Endothelial cell of hepatic sinusoid (primary cell): Measurements from ENCODE around the gene FARS2.

ENCODE experiments used
- in situ Hi-C: cut with HindIII; loops from 2 replicates; pipeline ENCODE4 v1.10.0; 2017; ENCODE audit warnings: low sequenced_read_pairs

FARS2 gene

DNA sequence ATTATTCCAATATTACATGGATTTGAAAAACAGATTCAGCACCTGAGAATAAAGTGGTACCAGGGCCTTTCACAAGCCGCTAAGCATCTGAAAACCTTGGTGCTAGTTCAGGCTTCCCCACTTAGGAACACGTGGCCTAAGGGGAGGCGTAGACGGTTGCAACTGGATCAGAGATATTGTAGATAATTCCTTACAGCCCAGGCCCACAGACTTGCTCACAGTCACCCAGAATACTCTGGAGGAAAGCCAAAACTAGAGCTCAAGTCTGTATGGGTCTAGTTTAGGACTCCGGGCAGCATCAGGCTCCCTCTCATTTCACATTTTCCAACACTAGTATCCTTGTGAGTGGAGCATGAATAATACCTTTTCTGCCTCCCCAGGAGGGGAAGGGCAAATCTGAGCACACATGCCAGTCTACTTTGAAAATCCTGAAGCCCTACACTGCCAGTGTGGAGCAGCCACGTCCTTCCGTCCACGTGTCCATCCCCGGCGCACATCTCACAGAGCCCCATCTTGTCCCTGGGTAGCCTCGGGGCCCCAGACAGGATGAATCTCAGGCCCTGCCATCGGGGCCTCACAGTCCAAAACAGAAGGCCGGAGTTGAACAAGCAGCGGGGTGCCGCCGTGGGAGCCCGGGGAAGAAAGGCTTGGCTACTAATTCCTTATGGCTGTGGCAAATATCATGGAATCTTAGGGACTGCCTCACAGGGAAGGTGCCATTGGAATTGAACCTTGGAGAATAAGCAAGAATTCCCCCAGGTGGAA is 446.1 kb downstream of the FARS2 start:
- in situ Hi-C loops, result no loop called here

DNA sequence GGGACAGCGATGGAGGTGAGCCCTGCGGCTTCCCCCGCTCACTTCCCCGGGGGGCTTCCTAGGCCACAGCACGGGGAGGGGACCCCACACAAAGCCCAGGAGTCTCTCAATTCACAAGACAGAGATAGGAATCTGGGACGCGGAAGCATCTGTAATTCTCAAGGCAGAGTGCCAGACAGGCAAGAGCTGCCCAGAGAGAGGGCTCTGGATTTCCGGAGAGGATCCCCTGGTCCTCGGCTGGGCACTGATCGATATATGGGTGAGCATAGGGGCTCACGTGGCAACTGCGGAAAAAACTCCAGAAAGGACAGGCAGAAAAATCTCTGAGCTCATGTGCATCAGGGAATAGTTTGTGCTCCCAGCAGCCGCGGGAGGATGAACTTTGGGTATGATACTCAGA is 449.2 kb downstream of the FARS2 start:
- in situ Hi-C loops, result no loop called here

- in situ Hi-C loops, result no loop called here
These were observed 449.6 kb downstream of the FARS2 start for GRCh38 chr6:5710936-5711335.

DNA sequence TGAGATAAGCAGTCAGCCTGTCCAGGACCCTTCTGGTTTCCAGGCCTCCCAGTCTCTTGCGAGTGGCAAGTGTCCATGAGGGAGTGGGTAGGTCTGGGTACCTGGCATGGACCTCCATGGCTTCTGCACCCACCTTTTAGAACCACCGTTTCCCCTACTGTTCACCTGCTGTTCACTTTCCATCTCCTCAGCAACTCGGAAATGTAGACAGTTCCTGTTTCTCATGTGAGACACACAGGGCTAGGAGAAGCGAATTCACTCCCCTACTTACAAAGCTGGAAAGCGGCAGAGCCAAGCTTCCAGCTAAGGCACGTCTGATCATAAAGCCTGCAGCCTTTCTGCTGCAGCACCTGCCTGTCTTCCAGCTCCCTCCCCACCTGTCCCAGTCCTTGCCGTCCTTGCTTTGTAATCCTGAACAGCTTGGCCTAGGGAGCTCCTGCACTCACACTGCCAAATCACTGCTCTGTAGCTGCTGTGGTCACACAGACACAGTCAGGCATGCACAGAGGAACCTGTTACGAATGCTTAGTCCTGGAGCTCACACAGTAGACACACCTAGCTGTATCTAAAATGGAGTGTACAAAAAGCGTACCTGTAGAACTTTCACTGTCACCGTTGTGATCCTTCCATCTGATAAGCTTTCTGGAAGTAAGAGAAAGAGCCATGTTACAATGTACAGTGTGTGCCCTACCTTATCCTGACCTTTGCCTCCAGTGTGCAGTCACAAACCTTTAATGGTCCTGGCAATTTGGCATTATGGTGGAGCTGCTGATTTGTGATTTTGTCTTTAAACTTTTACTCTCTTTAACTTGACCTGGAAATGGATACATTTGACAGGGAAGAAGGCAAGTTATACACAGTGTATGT is 451.3 kb downstream of the FARS2 start:
- in situ Hi-C loops, result no loop called here

DNA sequence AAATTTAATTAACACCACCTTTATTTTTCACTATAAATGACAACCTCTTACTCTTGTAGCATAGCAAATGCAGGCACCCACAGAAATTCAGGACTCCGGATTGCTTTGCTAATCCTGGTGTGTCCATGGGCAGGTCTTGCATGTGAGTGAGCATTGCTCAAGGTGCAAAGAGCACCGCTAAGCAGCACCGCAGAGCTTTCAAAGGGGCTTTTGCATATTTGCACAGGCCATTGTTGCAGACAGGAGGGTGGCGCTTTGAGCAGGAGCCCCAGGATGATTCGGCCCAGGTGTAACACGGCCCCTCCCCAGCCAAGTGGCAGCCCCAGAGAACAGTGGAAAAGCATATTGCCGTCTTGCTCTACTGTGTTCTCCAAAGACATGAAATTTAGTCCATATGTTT is 452.2 kb downstream of the FARS2 start:
- in situ Hi-C loops, result no loop called here

DNA sequence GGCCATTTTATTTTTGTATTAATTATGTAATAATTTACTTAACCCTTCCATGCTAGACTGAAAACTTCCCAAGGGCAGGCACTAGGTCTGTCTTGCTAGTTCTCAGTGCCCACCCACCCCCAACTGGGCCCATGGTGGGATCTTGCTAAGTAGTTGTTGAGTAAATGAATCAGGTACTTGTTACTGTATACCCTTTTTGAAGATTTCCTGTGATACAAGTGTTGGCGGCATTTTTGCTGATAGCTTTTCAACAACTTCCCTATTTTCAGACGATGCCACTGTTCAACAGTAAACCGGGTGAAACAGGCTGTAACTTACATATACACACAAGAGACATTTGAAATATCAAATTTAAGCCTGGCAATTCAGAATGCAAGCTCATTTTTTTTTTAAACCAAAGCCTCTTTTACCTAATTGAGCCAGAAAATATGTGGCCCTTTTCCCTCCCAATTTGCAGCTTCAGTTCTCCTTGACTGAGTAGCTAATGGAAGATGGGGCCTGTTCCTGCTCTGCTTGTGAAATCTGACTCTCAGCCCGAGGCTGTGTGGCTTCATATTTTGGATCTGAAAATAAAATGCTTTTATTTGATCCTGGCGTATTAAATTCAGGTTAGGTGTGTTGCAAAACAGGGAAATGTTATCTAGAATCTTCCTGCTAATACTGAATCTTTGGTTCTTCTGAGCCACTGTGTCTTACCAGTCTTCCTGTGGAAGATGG is 457.1 kb downstream of the FARS2 start:
- in situ Hi-C loops, result no loop called here

GRCh38 chr6:5723841-5724691 is 462.8 kb downstream of the FARS2 start:
- in situ Hi-C loops, result no loop called here

GRCh38 chr6:5724911-5725310 is 463.6 kb downstream of the FARS2 start:
- in situ Hi-C loops, result no loop called here

- in situ Hi-C loops, result no loop called here
These were observed 465.8 kb downstream of the FARS2 start for GRCh38 chr6:5726976-5727718.

DNA sequence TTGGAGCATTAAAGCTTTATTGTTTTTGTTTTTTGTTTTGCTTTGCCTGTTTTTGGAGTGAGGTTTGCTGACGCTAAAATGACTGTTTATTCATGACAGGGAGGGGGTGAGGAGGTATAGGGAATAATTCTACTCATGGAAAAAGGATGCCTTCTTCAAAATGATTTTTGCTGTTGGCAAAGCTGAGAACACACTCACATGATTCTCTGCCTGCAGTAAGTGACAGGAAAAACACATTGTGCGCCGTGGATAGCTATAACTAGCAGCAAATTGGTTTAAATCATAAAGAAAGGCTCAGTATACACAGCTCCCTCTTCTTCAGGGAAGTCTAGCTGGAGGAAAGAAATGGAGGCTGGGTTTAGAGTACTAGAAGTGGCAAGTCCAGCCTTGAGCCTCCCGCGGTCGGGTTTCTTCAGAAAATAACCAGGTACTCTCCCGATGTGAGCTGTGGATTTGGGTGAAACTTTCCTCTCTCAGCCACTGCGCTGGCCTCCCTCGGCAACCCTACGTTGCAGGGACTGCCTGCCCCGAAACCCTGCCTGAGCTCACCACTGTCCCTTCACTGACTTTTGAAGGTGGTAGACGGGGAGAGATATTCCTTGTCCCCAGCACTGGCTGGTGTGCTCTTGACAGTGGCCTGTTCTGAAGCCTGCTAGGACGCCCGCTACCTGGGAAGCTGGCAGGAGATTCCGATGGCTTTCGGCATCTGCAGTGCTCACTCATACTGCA is 467.2 kb downstream of the FARS2 start:
- in situ Hi-C loops, result no loop called here

DNA sequence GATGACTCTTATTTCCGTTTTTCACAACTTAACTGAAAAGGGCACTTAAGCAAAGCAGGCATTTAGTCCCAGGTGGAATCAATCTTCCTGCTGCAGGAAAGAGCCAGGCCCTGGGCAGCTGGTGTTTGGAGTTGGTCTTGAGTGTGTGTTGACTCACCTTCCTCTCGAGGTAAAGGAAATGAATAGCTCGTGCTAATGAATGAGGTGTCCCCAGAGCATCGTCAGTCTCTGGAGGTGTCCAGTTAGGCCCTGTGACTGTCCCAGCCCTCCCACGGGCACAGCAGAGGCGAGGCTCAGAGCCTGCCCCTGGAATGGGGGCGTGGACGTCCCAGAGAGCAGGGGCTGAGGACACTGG is 467.7 kb downstream of the FARS2 start:
- in situ Hi-C loops, result no loop called here

DNA sequence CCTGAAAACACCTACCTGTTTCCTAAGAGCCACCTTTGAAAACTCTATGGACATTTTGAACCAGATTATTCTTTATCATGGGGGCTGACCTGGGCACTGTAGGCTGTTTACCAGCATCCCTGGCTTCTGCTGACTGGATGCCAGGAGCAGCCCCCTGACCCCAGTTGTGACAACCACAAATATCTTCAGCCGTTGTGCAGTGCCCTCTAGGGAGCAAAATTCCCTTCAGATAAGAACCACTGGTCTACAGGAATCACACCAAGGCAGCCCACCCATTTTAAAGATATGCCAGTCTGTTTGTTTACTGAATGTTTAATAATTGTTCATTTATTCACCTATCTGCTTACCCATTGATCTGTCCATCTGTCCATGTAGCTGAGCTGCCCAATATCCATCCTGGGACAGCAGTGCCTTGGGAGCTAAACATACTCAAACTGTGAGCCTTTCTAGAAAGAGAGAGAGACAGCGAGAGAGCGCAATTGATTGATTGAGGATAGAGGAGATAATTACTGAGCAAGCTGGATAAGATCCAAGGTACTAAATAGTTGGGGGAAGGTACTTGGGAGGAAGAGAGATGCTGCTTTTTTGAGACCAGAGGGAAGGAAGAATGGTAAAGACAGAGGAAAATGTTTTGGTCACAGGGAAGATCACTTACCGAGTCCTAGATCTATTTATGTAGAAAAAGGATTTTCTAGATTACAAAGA is 468.7 kb downstream of the FARS2 start:
- in situ Hi-C loops, result no loop called here

- in situ Hi-C loops, result no loop called here
These were observed 469.4 kb downstream of the FARS2 start for GRCh38 chr6:5730585-5731263.

DNA sequence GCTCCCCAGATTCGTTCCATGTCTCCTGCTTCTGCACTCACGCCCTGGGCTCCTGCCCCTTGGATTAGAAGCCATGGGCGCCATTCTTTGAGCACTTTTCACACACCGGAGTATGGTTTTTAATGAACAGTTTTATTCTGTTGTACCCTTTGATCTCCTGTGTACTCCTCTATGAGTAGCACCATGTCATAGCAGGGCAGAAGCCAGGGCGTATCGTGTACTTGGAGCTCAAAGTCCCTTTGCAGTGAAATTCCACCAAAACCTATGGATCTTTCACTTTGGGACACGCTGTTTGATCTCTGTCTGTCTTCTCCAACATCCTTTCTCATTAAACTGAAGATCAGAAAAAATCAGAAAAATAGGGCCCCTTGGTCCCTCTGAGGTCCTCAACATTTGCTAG is 470.1 kb downstream of the FARS2 start:
- in situ Hi-C loops, result no loop called here

DNA sequence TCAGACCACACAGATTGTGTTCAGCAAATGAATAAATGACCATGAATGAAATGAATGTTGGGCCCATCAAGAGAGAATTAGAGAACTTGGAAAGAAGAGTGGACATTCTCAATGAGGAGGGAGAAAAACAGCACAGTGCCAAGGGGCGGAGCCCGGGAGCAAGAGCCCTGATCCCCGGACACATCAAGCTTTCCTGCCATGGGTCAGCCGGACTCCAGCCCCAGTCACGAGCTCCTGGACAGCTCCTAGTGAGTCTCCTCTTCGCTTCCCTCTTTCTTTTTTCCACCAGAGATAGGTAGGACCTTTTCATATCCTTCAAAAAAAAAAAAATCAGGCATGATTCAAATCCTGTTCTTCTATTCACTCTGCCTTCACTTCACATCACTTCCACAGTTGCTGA is 471.2 kb downstream of the FARS2 start:
- in situ Hi-C loops, result no loop called here

DNA sequence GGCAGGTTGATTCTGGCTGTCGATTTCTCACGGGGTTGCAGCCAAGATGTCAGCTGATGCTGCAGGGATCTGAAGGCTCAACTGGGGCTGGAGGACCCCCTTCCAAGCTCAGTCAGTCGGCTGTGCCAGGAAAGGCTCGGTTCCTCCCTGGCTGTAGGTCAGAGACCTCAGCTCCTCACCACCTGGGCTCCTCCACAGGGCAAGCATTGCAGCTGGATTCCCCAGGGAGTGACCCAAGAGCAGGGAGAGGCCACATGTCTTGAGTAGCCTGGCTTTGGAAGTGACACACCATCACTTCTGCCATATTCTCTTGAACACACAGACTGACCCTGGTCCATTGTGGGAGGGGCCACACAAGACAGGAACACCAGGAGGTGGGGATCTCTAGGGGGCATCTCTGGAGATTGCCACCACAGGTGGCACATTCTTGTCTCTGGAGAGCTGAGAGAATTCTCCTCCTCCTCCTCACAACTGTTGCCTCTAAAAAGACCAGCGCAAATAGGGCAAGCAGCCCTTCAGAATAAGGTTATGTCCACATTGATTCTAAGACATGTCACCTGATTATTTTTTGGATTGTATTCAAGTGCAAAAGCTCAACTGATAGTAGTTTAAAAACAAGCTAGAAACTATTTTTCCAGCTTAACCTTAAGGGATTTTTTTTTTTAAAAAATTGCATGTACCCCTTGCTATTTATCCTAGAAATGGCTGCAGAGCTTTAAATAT is 474.9 kb downstream of the FARS2 start:
- in situ Hi-C loops, result no loop called here

- in situ Hi-C loops, result no loop called here
These were observed 476.1 kb downstream of the FARS2 start for GRCh38 chr6:5737460-5737859.

DNA sequence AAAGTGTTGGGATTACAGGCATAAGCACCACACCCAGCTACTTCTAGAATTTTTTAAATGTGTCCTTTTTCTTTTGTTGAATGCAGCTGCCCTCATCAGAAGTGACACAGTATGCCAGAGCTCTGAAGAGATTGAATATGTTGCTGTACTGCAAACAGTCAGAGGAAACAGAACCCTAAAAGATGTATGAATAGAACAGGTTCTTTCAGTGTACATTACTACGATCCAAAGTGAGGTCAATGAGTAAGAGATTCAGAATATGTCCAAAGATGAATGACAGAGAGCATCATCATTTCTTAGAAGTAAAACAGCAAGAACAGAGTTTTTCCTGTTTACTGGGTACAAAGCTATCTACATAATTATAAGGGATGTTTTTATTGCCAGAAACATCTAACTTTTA is 476.9 kb downstream of the FARS2 start:
- in situ Hi-C loops, result no loop called here
